ENCODE results near the gene AEBP1. TPM values are rescaled to one million over a fixed set of nuclear protein-coding genes. Genes with fewer than 3 reads are reported as not detected.
A peak's percentile ranks its signal among the peaks of the same experiment; 100 is the strongest.

The AEBP1 gene
- total and polyA plus RNA-seq, 8 donors, result 14.6 to 179 (median 41.2) TPM

DNA sequence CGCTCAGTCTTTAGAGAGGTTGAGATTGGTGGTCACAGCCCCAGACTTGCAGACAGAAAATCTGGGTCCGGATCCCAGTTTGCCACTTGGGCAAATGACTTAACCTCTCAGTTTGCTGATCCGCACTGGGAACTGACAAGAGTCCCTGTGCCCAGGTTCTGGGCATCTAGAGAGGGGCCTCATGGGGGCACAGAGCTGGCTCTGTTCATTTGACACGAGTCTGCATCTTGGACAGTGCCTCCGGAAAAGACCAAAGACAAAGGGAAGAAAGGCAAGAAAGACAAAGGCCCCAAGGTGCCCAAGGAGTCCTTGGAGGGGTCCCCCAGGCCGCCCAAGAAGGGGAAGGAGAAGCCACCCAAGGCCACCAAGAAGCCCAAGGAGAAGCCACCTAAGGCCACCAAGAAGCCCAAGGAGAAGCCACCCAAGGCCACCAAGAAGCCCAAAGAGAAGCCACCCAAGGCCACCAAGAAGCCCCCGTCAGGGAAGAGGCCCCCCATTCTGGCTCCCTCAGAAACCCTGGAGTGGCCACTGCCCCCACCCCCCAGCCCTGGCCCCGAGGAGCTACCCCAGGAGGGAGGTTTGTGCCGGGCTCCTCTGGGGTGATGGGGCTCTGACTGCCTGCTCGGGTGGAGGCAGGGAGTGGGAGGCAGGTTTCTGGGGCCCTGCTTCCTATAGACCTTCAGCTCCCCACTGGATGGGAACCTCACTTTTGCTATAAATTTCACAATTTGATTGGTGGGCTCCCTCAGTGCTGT is 2.3 kb downstream of the AEBP1 start:
- intact Hi-C loops (cut with DNase I; ENCODE audit: low total_unique reads), result no loop called here
- peak overlapping the region; percentile 46 to 61 (median 54) for H3K4me3 ChIP-seq
- no peak for DNase-seq
- TF ChIP-seq POLR2A (IDR thresholded peaks at IDR 0.05) (no peak), EP300 (IDR thresholded peaks at IDR 0.05) (no peak), POLR2AphosphoS5 (IDR thresholded peaks at IDR 0.05) (no peak)
- TF ChIP-seq, protein P1, sequence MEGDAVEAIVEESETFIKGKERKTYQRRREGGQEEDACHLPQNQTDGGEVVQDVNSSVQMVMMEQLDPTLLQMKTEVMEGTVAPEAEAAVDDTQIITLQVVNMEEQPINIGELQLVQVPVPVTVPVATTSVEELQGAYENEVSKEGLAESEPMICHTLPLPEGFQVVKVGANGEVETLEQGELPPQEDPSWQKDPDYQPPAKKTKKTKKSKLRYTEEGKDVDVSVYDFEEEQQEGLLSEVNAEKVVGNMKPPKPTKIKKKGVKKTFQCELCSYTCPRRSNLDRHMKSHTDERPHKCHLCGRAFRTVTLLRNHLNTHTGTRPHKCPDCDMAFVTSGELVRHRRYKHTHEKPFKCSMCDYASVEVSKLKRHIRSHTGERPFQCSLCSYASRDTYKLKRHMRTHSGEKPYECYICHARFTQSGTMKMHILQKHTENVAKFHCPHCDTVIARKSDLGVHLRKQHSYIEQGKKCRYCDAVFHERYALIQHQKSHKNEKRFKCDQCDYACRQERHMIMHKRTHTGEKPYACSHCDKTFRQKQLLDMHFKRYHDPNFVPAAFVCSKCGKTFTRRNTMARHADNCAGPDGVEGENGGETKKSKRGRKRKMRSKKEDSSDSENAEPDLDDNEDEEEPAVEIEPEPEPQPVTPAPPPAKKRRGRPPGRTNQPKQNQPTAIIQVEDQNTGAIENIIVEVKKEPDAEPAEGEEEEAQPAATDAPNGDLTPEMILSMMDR (IDR thresholded peaks at IDR 0.05), result no peak
- H3K27me3 ChIP-seq, result peaks cover 0 to 41% (median 28%) of the 10 kb centered on the region in 3 donors
- 78 to 89% (median 86%) methylated on average over 9 to 10 of the region's 10 CpGs for WGBS, 5 donors
- H3K4me1 ChIP-seq, result peaks cover 5 to 56% (median 35%) of the 10 kb centered on the region in 4 donors
- H3K27ac ChIP-seq, result peak overlapping the region in 4 of 5 donors; percentile 84 to 93 (median 90)
- H3K9me3 ChIP-seq, result no peaks in the 10 kb centered on the region
- H3K36me3 ChIP-seq, result peaks cover 0 to 48% (median 44%) of the 10 kb centered on the region in 4 donors

GRCh38 chr7:44107116-44107960 is 3.2 kb downstream of the AEBP1 start:
- Histone ChIP-seq H3K27me3 (peaks cover 0 to 41% (median 28%) of the 10 kb centered on the region in 3 donors), H3K9me3 (no peaks in the 10 kb centered on the region), H3K36me3 (peaks cover 0 to 57% (median 52%) of the 10 kb centered on the region in 4 donors), H3K27ac (peak overlapping the region in 4 of 5 donors; percentile 84 to 93 (median 90)), H3K4me1 (peaks cover 5 to 64% (median 35%) of the 10 kb centered on the region in 4 donors), H3K4me3 (peak overlapping the region in 2 of 4 donors; percentile 46 to 61)
- intact Hi-C loops (cut with DNase I; ENCODE audit: low total_unique reads), result no loop called here
- TF ChIP-seq, protein P1 (IDR thresholded peaks at IDR 0.05), result no peak
- TF ChIP-seq POLR2A (IDR thresholded peaks at IDR 0.05), result no peak
- no peak for TF ChIP-seq POLR2AphosphoS5 (IDR thresholded peaks at IDR 0.05)
- no peak for TF ChIP-seq EP300 (IDR thresholded peaks at IDR 0.05)
- DNase-seq, result no peak
- 73 to 89% (median 87%) methylated on average over 4 to 18 of the region's 18 CpGs for WGBS, 5 donors

DNA sequence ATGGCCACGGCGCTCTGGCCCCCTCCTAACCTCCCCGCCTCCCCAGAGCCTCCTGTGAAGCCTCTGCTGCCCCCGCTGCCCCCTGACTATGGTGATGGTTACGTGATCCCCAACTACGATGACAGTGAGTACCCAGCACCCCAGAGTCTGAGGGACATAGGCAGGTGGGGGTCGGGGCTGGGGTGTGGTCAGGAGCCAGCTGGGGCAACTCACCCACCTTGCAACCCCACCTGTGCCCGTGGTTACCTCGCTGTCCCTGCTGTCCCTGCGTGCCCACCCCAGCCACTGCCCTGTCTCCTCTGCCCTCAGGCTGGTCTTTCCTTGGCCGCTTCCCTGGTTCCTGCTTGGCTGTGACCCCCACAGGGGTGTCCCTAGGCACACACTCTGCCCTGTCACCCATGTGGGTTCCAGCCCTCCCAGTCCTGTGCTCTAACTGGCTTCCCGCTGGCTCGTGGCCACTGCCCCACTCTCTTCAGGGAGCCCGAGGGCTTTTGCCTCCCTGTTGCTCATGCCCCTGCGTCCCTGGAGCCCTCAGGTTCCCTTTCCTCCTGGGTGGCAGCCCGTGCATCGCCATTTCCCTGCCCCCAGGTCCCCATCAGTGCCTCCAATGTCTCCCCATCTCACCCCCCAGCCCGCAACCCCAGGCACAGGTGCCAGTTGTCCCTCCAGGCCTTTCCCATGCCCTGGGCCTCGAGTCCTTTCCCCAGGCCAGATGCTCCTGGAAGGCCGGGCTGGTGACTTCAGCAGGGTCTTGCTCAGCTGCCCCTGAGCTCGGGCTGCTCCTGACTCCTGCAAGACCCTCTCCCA is 4.0 kb downstream of the AEBP1 start:
- peaks cover 0 to 36% (median 23%) of the 10 kb centered on the region in 3 donors for H3K27me3 ChIP-seq
- H3K27ac ChIP-seq, result peak overlapping the region in 3 of 5 donors; percentile 88 to 93 (median 92)
- H3K36me3 ChIP-seq, result peaks cover 0 to 65% (median 59%) of the 10 kb centered on the region in 4 donors
- WGBS, 5 donors, result 83 to 92% (median 84%) methylated on average over 19 to 21 of the region's 21 CpGs
- intact Hi-C loops (cut with DNase I; ENCODE audit: low total_unique reads), result no loop called here
- H3K9me3 ChIP-seq, result no peaks in the 10 kb centered on the region
- TF ChIP-seq POLR2A (IDR thresholded peaks at IDR 0.05) (no peak), EP300 (IDR thresholded peaks at IDR 0.05) (no peak), POLR2AphosphoS5 (IDR thresholded peaks at IDR 0.05) (no peak)
- TF ChIP-seq, protein P1 (IDR thresholded peaks at IDR 0.05), result no peak
- H3K4me1 ChIP-seq, result peaks cover 5 to 64% (median 35%) of the 10 kb centered on the region in 4 donors
- no peak overlapping the region for H3K4me3 ChIP-seq
- no peak for DNase-seq
